Ammon's horn (tissue), 1 donor: Measurements from ENCODE around the gene AMY1C.
A peak's percentile ranks its signal among the peaks of the same experiment; 100 is the strongest.
"Not testable (repeated sequence)": the region's sequence is repeated elsewhere in the genome, so short reads cannot be mapped to it uniquely, and the experiment has no call there.

ENCODE experiments used
- DNase-seq: peaks from one replicate; pipeline ENCODE4 v3.0.0-alpha.2; 2016; ENCODE audit warnings: low spot score

Gene AMY1C

DNA sequence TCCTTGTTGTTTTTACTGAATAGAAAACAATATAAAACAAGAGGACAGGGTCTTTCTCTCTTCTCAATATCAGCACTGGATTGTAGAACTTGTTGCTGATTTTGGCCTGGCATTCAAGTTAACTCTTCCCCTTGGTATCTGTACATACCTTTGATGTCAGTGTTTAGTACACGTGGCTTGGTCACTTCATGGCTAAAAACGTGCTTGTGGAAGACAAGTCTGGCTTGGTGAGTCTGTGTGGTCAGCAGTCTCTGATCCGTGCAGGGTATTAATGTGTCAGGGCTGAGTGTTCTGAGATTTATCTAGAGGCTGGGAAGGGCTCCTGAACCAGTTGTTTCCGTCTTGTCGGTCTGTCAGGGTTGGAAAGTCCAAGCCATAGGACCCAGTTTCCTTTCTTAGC, at the start of gene AMY1C:
TSS of gene AMY1C (plus strand) at position 301 of the 400 bp plus-strand sequence. CDS start 572 bp downstream, outside the sequence.
- not testable (repeated sequence) for DNase-seq

DNA sequence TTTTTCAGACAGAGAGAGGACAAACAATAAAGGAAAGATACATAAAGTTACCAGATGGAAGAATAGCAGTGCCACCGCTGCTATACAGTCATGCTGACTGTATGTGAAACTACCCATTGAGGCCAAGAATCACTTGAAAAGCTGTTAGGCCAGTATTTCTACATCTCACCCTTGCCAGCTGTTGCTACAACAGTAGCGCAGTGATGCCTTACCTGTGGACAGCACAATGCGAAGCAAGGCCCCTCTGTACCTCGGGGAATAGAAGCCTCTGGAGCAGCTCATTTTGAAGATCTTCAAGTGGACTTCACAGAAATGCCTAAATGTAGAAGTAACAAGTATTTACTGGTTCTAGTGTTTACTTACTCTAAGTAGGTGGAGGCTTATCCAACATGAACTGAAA, 49.0 kb upstream of the AMY1C start:
- DNase-seq = not testable (repeated sequence)

DNA sequence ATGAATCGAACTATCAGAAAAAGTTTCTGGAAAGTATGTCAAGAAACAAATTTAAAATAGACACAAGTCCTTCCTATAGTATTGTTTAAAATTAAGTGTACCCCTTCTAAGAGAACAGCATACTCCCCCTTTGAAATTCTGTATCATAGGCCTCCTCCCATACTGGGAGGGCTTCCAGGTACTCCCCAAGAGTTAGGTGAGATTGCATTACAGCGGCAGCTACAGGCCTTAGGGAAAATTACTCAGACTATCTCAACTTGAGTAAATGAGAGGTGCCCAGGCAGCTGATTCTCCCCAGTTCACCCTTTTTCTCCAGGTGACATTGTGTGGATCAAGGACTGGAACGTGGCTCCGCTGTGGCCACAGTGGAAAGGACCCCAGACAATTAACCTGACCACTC, 48.4 kb upstream of the AMY1C start:
- not testable (repeated sequence) for DNase-seq

DNA sequence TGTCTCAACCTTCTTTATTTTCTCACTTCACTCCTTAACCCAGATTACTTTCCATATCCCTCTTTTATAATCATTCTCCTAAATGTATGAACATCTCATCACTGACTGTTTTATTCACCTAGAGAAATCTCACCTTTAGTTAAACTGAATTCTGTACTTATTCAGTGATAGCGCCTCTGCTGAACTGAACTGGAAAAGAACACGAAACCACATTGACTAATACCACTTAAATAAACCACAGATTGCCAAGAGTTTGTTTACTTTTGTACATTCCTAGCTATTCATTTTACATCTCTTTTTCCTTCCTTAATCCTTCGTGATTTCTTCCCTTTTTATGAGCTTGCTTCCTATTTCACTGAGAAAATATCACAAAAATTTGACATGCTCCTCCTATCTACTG, 42.0 kb upstream of the AMY1C start:
- DNase-seq = not testable (repeated sequence)

DNA sequence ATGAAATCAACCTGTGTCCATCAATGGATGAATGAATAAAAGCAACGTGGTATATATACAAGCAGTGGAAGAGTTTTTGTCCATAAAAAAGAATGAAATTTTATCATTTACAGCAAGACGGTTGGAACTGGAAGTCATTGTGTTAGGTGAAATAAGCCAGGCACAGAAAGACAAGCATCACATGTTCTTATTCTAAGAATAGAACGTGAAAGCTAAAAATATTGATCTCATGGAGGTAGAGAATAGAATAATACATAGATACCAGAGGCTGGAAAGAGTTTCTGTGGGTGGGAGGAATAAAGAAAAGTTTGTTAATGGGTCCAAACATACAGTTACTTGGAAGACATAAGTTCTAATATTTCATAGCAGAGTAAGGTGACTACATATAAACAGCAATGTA, 39.3 kb upstream of the AMY1C start:
- not testable (repeated sequence) for DNase-seq

DNA sequence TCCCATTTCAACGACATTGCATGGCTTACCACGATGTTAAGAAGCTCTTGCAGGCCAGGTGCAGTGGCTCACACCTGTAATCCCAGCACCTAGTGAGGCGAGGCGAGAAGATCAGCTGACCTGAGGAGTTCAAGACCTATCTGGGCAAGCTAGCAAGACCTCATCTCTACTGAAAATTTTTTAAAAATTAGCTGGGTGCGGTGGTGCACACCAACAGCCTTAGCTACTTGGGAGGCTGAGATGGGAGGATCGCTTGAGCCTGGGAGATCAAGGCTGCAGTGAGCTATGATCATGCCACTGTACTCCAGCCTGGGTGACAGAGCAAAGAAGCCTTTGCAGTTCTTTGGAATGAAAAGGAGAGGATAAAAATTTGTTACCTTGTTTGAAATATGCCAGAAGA, 32.3 kb upstream of the AMY1C start:
- DNase-seq = not testable (repeated sequence)

DNA sequence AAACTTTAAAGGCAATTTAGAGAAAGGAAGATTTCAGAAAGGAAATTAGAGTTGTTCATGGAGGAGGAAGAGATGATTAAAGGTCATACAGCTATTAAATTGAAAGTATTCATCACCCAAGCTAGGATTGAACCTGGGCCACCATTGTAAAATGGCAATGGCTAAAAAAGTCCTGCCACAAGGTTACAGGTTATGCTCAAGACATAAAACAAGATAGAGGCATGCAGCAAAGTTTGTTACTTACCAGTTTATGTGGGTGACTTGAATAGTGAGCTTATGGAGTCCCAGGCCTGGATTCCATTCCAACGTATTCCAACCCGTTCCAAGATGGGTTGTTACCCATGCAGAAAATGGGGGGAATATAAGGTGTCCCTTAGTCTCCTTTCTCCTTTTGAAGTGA, 28.2 kb upstream of the AMY1C start:
- not testable (repeated sequence) for DNase-seq

DNA sequence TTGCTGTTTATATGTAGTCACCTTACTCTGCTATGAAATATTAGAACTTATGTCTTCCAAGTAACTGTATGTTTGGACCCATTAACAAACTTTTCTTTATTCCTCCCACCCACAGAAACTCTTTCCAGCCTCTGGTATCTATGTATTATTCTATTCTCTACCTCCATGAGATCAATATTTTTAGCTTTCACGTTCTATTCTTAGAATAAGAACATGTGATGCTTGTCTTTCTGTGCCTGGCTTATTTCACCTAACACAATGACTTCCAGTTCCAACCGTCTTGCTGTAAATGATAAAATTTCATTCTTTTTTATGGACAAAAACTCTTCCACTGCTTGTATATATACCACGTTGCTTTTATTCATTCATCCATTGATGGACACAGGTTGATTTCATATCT, 14.4 kb upstream of the AMY1C start:
- DNase-seq = not testable (repeated sequence)

DNA sequence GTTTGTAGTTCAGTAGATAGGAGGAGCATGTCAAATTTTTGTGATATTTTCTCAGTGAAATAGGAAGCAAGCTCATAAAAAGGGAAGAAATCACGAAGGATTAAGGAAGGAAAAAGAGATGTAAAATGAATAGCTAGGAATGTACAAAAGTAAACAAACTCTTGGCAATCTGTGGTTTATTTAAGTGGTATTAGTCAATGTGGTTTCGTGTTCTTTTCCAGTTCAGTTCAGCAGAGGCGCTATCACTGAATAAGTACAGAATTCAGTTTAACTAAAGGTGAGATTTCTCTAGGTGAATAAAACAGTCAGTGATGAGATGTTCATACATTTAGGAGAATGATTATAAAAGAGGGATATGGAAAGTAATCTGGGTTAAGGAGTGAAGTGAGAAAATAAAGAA, 11.7 kb upstream of the AMY1C start:
- DNase-seq = not testable (repeated sequence)

DNA sequence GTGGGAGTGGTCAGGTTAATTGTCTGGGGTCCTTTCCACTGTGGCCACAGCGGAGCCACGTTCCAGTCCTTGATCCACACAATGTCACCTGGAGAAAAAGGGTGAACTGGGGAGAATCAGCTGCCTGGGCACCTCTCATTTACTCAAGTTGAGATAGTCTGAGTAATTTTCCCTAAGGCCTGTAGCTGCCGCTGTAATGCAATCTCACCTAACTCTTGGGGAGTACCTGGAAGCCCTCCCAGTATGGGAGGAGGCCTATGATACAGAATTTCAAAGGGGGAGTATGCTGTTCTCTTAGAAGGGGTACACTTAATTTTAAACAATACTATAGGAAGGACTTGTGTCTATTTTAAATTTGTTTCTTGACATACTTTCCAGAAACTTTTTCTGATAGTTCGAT, 5.2 kb upstream of the AMY1C start:
- not testable (repeated sequence) for DNase-seq

DNA sequence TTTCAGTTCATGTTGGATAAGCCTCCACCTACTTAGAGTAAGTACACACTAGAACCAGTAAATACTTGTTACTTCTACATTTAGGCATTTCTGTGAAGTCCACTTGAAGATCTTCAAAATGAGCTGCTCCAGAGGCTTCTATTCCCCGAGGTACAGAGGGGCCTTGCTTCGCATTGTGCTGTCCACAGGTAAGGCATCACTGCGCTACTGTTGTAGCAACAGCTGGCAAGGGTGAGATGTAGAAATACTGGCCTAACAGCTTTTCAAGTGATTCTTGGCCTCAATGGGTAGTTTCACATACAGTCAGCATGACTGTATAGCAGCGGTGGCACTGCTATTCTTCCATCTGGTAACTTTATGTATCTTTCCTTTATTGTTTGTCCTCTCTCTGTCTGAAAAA, 4.7 kb upstream of the AMY1C start:
- DNase-seq = not testable (repeated sequence)

DNA sequence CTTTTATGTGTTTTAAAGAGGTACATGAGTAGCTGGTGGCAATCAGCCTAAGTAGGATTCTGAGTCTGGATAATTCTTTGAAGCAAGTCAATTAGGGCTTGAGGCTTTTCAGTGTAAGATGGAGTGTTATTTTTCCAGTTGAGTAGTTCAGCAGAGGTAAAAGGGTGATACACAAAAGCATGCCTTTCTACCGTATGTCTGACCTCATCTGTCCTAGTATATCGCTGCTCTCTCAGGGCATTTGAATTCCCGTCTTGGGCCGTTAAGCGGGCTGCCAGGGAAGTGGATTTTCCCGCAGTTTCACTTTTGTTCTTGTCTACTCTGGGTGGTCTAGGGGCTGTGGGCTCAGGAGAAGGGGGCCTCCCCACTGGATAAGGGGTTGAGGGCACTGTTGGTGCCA, 1.4 kb upstream of the AMY1C start:
- DNase-seq = not testable (repeated sequence)

DNA sequence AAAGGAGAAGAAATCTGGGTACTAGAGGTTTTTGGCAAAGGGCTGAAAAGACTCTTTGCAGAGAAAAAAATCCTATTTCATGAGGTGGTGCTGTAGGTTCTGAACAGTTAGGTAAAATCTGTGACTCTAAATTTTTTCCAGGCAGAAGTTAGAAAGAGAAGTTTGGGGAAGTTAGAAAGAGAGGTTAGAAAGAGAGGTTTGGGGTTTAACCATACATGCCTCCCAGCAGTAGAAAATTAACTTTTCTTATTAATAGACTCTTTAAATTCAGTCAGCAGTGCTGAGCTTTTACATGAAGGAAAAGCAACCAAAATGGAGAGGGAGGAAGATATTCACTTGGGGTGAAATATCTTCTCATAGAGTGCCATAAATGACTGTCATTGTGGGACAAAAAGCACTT, 12.2 kb downstream of the AMY1C start:
- DNase-seq = no peak

DNA sequence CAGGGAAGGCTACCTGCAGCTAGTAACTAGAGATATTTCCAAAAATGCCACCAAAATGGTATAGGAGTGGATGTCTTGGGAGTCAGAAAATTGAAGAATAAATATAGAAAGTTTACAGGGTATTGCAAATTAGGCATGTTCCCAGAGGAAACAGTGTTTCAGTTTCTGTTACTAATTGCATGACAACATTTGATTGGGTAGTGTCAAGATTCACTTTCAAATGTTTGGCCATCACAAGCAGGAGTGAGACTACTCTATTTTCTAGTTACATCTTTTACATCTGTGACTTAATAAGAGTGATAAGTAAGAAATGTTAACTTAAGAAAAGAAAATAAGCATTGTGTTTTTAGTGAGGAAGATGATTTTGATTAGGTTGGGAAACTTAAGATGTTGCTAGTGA, 30.2 kb downstream of the AMY1C start:
- no peak for DNase-seq

DNA sequence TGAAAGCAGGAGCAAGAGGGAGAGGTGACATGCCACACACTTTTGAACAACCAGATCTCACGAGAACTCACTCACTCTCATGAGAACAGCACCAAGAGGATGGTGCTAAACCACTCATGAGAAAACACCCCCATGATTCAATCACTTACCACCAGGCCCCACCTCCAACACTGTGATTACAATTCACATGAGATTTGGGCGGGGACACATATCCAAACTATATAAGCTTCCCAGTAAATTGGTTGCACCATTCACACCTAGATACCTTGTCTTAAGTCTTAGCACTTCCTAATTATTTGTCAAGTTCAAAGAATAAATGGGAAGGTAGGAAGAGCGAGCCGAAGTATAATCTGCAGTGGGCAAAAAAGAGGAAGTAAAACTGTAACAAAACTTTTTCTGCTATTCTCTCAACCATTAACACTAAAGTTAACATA, 34.3 kb downstream of the AMY1C start:
- DNase-seq = no peak

DNA sequence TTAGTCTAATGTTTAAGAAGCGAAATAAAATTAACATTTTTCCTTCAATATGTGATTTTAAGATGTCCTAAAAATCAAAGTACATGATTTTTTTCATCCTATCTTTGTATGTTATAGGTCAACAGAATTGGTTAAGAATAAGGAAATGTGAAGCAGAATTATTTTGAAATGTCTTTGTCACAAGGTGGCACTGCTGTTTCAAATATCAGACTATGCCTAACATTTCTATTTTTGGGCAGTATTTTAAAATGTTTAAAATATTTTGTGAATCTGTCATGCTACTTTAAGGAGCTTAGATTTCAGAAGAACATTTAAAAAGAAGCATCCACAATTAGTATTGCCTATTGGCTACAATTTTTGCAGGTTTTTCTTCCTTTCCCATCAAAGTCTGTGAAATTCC, 38.7 kb downstream of the AMY1C start:
- peak; percentile 27 for DNase-seq

DNA sequence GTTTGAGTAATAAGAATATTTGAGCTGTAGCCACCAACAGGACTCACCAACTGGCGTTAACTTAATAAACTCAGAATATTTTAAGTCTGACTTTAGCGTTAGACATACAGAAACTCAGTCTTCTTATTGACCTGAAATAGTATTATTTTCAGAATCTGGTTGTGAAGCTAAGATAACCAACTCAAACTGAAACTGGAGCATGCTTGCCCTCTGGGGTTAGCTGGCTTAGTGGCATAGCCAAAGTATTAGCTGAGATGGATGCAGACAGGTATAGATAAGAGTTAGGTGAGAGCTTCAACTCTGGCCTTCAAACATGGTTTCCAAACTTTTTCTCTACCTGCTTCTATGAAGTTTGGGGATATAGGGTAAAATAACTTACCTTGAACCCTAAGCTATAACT, 40.5 kb downstream of the AMY1C start:
- DNase-seq = no peak
